GM12878 (cell line): ENCODE data around the gene CRTC1. TPM values are rescaled to one million over a fixed set of nuclear protein-coding genes. Genes with fewer than 3 reads are reported as not detected.

Experiments used
- ATAC-seq: fragments of 200-7000 bp; cut with Tn5 transposase; 3 replicates; pipeline ENCODE4 v1.9.1; 2020; ENCODE audit warnings: mild to moderate bottlenecking, moderate library complexity
- BruUV-seq: library from RNA; stranded (reverse); fragments of 400-500 nt; replicated peaks from 2 replicates; lab custom pipeline; 2021; lab: Mats Ljungman, UMichigan
- CTCF ChIA-PET: fragments of 300-600 bp; sonication (Branson Sonifier 250); formaldehyde crosslinking; extraction: SDS; loops from one replicate; lab custom pipeline; 2021; ENCODE audit warnings: inconsistent platforms; lab: Yijun Ruan, JAX
- POLR2A ChIA-PET: fragments of 350-600 bp; formaldehyde crosslinking; extraction: SDS; loops from one replicate; lab custom pipeline; 2021; ENCODE audit warnings: inconsistent platforms; lab: Charles Lee
- RAD21 ChIA-PET: fragments of 300-600 bp; sonication (Branson Sonifier 250); formaldehyde crosslinking; loops from one replicate; lab custom pipeline; 2023; ENCODE audit warnings: antibody characterized with exemption; ENCODE audit not compliant: unreplicated experiment; lab: Charles Lee
- SMC1A ChIA-PET: fragments of 300-600 bp; sonication (Branson Sonifier 250); formaldehyde crosslinking; loops from one replicate; lab custom pipeline; 2023; ENCODE audit not compliant: unreplicated experiment, uncharacterized antibody; lab: Charles Lee
- DNase-seq: peaks from one replicate; pipeline ENCODE4 v3.0.0-alpha.2; 2011; ENCODE audit warnings: low read depth, low spot score
- FAIRE-seq: peaks from 3 replicates; lab custom pipeline; 2011; peaks lifted over from hg19 to GRCh38; lab: Jason Lieb, UNC
- H2AFZ ChIP-seq: 2 replicates; pipeline ENCODE4 v1.6.0; 2011; ENCODE audit warnings: low read depth, low read length, control low read depth; ENCODE audit not compliant: control insufficient read depth
- H3K27ac ChIP-seq: 2 replicates; pipeline ENCODE4 v1.5.1; 2011; ENCODE audit warnings: control low read depth; ENCODE audit not compliant: control insufficient read depth, insufficient read depth
- H3K27me3 ChIP-seq, 2 experiments: replicated peaks in 1 of 2; 2 replicates each; pipeline versions ENCODE4 v1.6.0 to v1.6.1; 2011; ENCODE audit warnings: low read length in 1 of 2; ENCODE audit not compliant: control insufficient read depth in 2 of 2, insufficient read depth in 2 of 2
- H3K36me3 ChIP-seq, 2 experiments: 2 replicates each; pipeline ENCODE4 v1.5.1; 2011; ENCODE audit warnings: low read length in 1 of 2; ENCODE audit not compliant: control insufficient read depth in 2 of 2, insufficient read depth in 2 of 2
- H3K4me1 ChIP-seq: 2 replicates; pipeline ENCODE4 v1.6.1; 2011; ENCODE audit warnings: mild to moderate bottlenecking, low read length, moderate library complexity, mixed read lengths; ENCODE audit not compliant: control insufficient read depth, insufficient read depth
- H3K4me2 ChIP-seq: 2 replicates; pipeline ENCODE4 v1.6.0; 2011; ENCODE audit warnings: control low read depth; ENCODE audit not compliant: control insufficient read depth, insufficient read depth
- H3K4me3 ChIP-seq: fragments of 200-600 bp; sonication (generic); 2 replicates; pipeline ENCODE4 v1.5.1; 2016
- H3K79me2 ChIP-seq: 2 replicates; pipeline ENCODE4 v1.6.0; 2011; ENCODE audit warnings: low read length; ENCODE audit not compliant: control insufficient read depth, insufficient read depth
- H3K9ac ChIP-seq: 2 replicates; pipeline ENCODE4 v1.8.0; 2011; ENCODE audit warnings: low read length, control low read depth, mixed read lengths; ENCODE audit not compliant: control insufficient read depth, insufficient read depth
- H3K9me3 ChIP-seq: replicated peaks from 3 replicates; pipeline ENCODE4 v1.5.1; 2011; ENCODE audit warnings: mild to moderate bottlenecking, low read length; ENCODE audit not compliant: control insufficient read depth, insufficient read depth
- H4K20me1 ChIP-seq: 2 replicates; pipeline ENCODE4 v1.6.0; 2011; ENCODE audit not compliant: control insufficient read depth, insufficient read depth
- CBFB ChIP-seq: IDR thresholded peaks from 2 replicates; pipeline ENCODE4 v1.6.1; 2016; ENCODE audit warnings: antibody characterized with exemption, low read depth
- CREB1 ChIP-seq: IDR thresholded peaks from 2 replicates; pipeline ENCODE4 v1.6.1; 2012; ENCODE audit warnings: low read depth, mild to moderate bottlenecking, inconsistent platforms
- EED ChIP-seq: sonication (generic); IDR thresholded peaks from 2 replicates; pipeline ENCODE4 v1.6.1; 2016; ENCODE audit warnings: antibody characterized with exemption, low read depth
- FOXM1 ChIP-seq: IDR thresholded peaks from 2 replicates; pipeline ENCODE4 v1.6.1; 2012; ENCODE audit warnings: low read depth, mild to moderate bottlenecking, inconsistent platforms, low read length, moderate library complexity
- HDAC6 ChIP-seq: fragments of 200-600 bp; sonication (generic); IDR thresholded peaks from one replicate; pipeline ENCODE4 v1.8.0; 2017; ENCODE audit warnings: antibody characterized with exemption; ENCODE audit not compliant: unreplicated experiment
- IKZF1 ChIP-seq: fragments of 450-650 bp; conservative IDR thresholded peaks from 2 replicates; pipeline ENCODE4 v1.6.1; 2017; ENCODE audit warnings: antibody characterized with exemption, mild to moderate bottlenecking
- RFX5 ChIP-seq: IDR thresholded peaks from 2 replicates; pipeline ENCODE4 v1.6.1; 2011; ENCODE audit warnings: low read depth, low read length, improper control_type of control experiment
- SMAD5 ChIP-seq: IDR thresholded peaks from 2 replicates; pipeline ENCODE4 v1.6.1; 2016; ENCODE audit warnings: antibody characterized with exemption, low read depth
- ZNF207 ChIP-seq: fragments of 450-650 bp; IDR thresholded peaks from 2 replicates; pipeline ENCODE4 v1.6.1; 2014; ENCODE audit warnings: antibody characterized with exemption, mild to moderate bottlenecking, borderline replicate concordance
- WGBS: methylation state at CpG from one replicate; pipeline ENCODE4 v1.1.6; 2016; ENCODE audit warnings: low lambda C conversion rate; ENCODE audit not compliant: insufficient replicate concordance, insufficient coverage; ENCODE audit errors: missing lambda C conversion rate; 5-methylcytosine and 5-hydroxymethylcytosine counted together
- in situ Hi-C: fragments of 300-500 bp; cut with MboI; formaldehyde crosslinking; loops from 9 replicates; pipeline ENCODE4 v1.14.3; 2018; ENCODE audit warnings: mixed read lengths
- intact Hi-C: fragments of 100-400 bp; cut with micrococcal nuclease; formaldehyde crosslinking; loops from one replicate; pipeline ENCODE4 v1.14.2; 2022; ENCODE audit not compliant: unreplicated experiment
- polyA plus RNA-seq, 11 experiments: library from polyadenylated mRNA; depleted of rRNA in 4 of 11; unstranded in 6 of 11; stranded (reverse) in 5 of 11; fragments of >200 nt; fragmentation: Nextera tagmentation in 4 of 11; fragmentation: Illumina TruSeq in 1 of 11; extraction: Ambion mirVana in 4 of 11; extraction: Trizol in 1 of 11; gene quantifications; 1 replicate in 1 of 11; 2 replicates in 10 of 11; pipeline versions ENCODE4 v1.2.1 to v1.2.3, GENCODE V29; 2011 to 2016; ENCODE audit warnings: inconsistent platforms in 2 of 11, missing spikeins in 2 of 11, low read depth in 1 of 11
- total RNA-seq, 4 experiments: library from RNA; depleted of rRNA in 3 of 4; stranded (reverse); fragments of >200 nt in 3 of 4; fragmentation: Illumina TruSeq in 1 of 4; extraction: Trizol in 1 of 4; gene quantifications; 2 replicates each; pipeline versions ENCODE4 v1.2.1 to v1.2.3, GENCODE V29; 2013 to 2021
- TF ChIP-seq, protein P1 (sequence below): fragments of 150-350 bp; IDR thresholded peaks from 2 replicates; pipeline ENCODE4 v1.6.1; 2014; ENCODE audit warnings: mild to moderate bottlenecking, low read depth, low read length
- TF ChIP-seq, protein P2 (sequence below): fragments of 450-650 bp; IDR thresholded peaks from 2 replicates; pipeline ENCODE4 v1.6.1; 2017; ENCODE audit warnings: antibody characterized with exemption, mild to moderate bottlenecking, moderate library complexity

Gene CRTC1
- total and polyA plus RNA-seq, 10 of the 15 experiments (the other 5 are each of a cell fraction or from before 2014, with no cell fraction given) = 0.02 to 4.6 (median 1.1) TPM; not detected in 1

DNA sequence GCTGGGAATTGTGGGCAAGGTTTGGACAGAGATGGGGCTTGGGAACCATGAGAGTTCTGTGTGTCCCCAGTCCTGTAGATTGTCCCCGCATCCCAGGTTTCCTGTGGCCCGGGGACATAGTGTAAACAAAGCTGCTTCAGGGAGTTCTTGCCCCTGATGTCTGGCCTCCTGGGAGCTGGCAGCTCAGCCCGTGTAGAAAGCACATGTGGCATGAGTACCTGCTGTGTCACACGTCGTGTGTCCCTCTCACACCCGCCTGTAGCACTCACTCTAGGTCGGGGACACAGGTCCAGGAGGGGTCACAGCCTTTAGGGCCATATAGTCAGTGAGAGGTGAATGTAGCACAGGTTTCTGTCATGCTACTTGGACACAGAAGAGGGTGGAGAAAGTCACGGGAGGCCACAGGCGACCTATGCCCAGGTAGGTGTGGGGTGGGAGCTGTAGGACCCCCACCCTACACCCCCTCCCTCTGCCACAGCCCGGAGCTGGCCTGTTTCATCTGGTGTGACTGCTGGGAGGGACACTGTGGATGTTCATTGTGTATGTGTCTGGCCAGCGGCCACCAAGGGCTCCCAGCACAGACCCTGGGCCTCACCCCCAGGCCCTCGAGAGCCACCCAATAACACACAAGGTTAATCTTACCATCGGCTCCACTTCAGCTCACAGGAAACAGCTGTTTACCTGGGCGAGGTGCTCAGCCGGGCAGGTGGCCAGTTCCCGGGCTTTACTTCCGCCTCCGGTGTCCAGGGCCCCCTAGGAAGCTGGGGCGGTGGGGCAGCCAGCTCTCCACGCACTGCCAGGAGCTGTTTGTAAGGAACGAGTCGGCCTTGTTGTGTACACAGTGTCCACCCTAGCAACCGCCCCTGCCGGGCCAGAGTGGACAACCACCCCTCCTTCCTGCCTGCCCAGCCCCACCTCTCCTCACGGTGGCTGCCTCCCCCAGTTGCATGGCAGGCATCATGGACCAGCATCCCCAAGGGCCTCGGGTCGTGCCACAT, 57.9 kb downstream of the CRTC1 start:
- POLR2A ChIA-PET = no interaction called here
- CTCF ChIA-PET = interaction anchor here (1.0 kb wide), 1 partner anchor 105 kb away, joined by 3 read pairs; no protein-coding TSS in a partner anchor
- intact Hi-C loops (no loop called here), in situ Hi-C loops (no loop called here)
- SMC1A ChIA-PET = no interaction called here
- no peak for TF ChIP-seq IKZF1
- TF ChIP-seq EED = no peak
- TF ChIP-seq FOXM1 = no peak
- TF ChIP-seq, protein P1, sequence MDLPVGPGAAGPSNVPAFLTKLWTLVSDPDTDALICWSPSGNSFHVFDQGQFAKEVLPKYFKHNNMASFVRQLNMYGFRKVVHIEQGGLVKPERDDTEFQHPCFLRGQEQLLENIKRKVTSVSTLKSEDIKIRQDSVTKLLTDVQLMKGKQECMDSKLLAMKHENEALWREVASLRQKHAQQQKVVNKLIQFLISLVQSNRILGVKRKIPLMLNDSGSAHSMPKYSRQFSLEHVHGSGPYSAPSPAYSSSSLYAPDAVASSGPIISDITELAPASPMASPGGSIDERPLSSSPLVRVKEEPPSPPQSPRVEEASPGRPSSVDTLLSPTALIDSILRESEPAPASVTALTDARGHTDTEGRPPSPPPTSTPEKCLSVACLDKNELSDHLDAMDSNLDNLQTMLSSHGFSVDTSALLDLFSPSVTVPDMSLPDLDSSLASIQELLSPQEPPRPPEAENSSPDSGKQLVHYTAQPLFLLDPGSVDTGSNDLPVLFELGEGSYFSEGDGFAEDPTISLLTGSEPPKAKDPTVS = no peak
- TF ChIP-seq CREB1 = no peak
- TF ChIP-seq RFX5 = no peak
- TF ChIP-seq HDAC6 = no peak
- no peak for TF ChIP-seq ZNF207
- TF ChIP-seq CBFB = no peak
- TF ChIP-seq, protein P2, sequence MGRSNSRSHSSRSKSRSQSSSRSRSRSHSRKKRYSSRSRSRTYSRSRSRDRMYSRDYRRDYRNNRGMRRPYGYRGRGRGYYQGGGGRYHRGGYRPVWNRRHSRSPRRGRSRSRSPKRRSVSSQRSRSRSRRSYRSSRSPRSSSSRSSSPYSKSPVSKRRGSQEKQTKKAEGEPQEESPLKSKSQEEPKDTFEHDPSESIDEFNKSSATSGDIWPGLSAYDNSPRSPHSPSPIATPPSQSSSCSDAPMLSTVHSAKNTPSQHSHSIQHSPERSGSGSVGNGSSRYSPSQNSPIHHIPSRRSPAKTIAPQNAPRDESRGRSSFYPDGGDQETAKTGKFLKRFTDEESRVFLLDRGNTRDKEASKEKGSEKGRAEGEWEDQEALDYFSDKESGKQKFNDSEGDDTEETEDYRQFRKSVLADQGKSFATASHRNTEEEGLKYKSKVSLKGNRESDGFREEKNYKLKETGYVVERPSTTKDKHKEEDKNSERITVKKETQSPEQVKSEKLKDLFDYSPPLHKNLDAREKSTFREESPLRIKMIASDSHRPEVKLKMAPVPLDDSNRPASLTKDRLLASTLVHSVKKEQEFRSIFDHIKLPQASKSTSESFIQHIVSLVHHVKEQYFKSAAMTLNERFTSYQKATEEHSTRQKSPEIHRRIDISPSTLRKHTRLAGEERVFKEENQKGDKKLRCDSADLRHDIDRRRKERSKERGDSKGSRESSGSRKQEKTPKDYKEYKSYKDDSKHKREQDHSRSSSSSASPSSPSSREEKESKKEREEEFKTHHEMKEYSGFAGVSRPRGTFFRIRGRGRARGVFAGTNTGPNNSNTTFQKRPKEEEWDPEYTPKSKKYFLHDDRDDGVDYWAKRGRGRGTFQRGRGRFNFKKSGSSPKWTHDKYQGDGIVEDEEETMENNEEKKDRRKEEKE = no peak
- no peak for TF ChIP-seq SMAD5
- H3K27ac ChIP-seq = no peak overlapping the region
- H3K36me3 ChIP-seq = no peaks in the 10 kb centered on the region
- H3K9me3 ChIP-seq = no peaks in the 10 kb centered on the region
- RAD21 ChIA-PET = interaction anchor here (0.5 to 1.1 kb wide), 2 partner anchors 106 to 184 kb away, joined by 3 to 5 read pairs; no protein-coding TSS in a partner anchor
- ATAC-seq (no peak), FAIRE-seq (no peak), DNase-seq (no peak)
- no peak overlapping the region for H3K9ac ChIP-seq
- no peaks in the 10 kb centered on the region for H3K4me1 ChIP-seq
- H3K4me2 ChIP-seq = no peak overlapping the region
- WGBS = 47% methylated on average over 27 of the region's 27 CpGs
- H3K27me3 ChIP-seq = no peaks in the 10 kb centered on the region
- no peak overlapping the region for H3K4me3 ChIP-seq
- H4K20me1 ChIP-seq = no peaks in the 10 kb centered on the region
- H3K79me2 ChIP-seq = no peaks in the 10 kb centered on the region
- BruUV-seq = no TSS peak
- H2AFZ ChIP-seq = no peak overlapping the region
